Spleen (tissue), 11 donors: ENCODE measurements around the gene PACRG. TPM values are rescaled to one million over a fixed set of nuclear protein-coding genes. Genes with fewer than 3 reads are reported as not detected.

Experiments
- DNase-seq: peaks from one replicate; pipeline ENCODE4 v3.0.0-alpha.2; 2020
- H3K27ac ChIP-seq, 8 donors: fragments of 200-600 bp; sonication (generic) in 7 of 8; 1 replicate in 4 of 8; 2 replicates in 4 of 8; pipeline versions ENCODE4 v1.5.0 to v1.8.0; 2016 to 2021; ENCODE audit warnings: inconsistent platforms in 4 of 8, mild to moderate bottlenecking in 4 of 8, moderate library complexity in 1 of 8
- H3K27me3 ChIP-seq, 7 donors: fragments of 200-600 bp; sonication (generic) in 6 of 7; replicated peaks in 1 of 7; 1 replicate in 4 of 7; 2 replicates in 3 of 7; pipeline versions ENCODE4 v1.5.0 to v1.8.0; 2016 to 2021; ENCODE audit warnings: inconsistent platforms in 3 of 7, mild to moderate bottlenecking in 1 of 7
- H3K36me3 ChIP-seq, 6 donors: fragments of 200-600 bp; sonication (generic) in 5 of 6; 1 replicate in 4 of 6; 2 replicates in 2 of 6; pipeline versions ENCODE4 v1.5.0 to v1.8.0; 2016 to 2021; ENCODE audit warnings: inconsistent platforms in 2 of 6
- H3K4me1 ChIP-seq, 6 donors: fragments of 200-600 bp; sonication (generic) in 5 of 6; 1 replicate in 3 of 6; 2 replicates in 3 of 6; pipeline versions ENCODE4 v1.5.0 to v1.8.0; 2016 to 2021; ENCODE audit warnings: inconsistent platforms in 3 of 6
- H3K4me3 ChIP-seq, 8 donors: fragments of 200-600 bp; sonication (generic) in 7 of 8; 1 replicate in 4 of 8; 2 replicates in 4 of 8; pipeline versions ENCODE4 v1.5.0 to v1.8.0; 2016 to 2021; ENCODE audit warnings: inconsistent platforms in 4 of 8, mild to moderate bottlenecking in 4 of 8, moderate library complexity in 2 of 8
- H3K9me3 ChIP-seq, 8 donors: fragments of 200-600 bp; sonication (generic) in 7 of 8; 1 replicate in 4 of 8; 2 replicates in 4 of 8; pipeline versions ENCODE4 v1.5.0 to v1.8.0; 2016 to 2021; ENCODE audit warnings: inconsistent platforms in 4 of 8
- CTCF ChIP-seq, 11 experiments: fragments of 200-600 bp in 7 of 11; fragments of 450-650 bp in 4 of 11; sonication (generic) in 4 of 11; IDR thresholded peaks in 8 of 11; conservative IDR thresholded peaks in 3 of 11; 1 replicate in 7 of 11; 2 replicates in 4 of 11; pipeline versions ENCODE4 v1.4.0 to v1.8.0; 2016 to 2021; ENCODE audit warnings: antibody characterized with exemption in 11 of 11, inconsistent platforms in 4 of 11, mild to moderate bottlenecking in 1 of 11
- POLR2A ChIP-seq, 3 donors: fragments of 450-650 bp; IDR thresholded peaks; one replicate each; pipeline ENCODE4 v1.5.1; 2017; ENCODE audit warnings: antibody characterized with exemption in 3 of 3, mild to moderate bottlenecking in 1 of 3
- POLR2AphosphoS5 ChIP-seq, 3 donors: sonication (generic); formaldehyde crosslinking; IDR thresholded peaks; one replicate each; pipeline ENCODE4 v1.5.1; 2017; ENCODE audit warnings: antibody characterized with exemption in 3 of 3
- WGBS, 5 donors: extraction: QIAGEN DNeasy Blood & Tissue Kit in 3 of 5; methylation state at CpG; one replicate each; pipeline versions ENCODE4 v1.1.5 to v1.1.7; 2013 to 2018; 5-methylcytosine and 5-hydroxymethylcytosine counted together
- intact Hi-C: fragments of 100-400 bp; cut with DNase I; formaldehyde crosslinking; loops from one replicate; pipeline ENCODE4 v1.15.0; 2023; ENCODE audit warnings: low total_unique reads
- polyA plus RNA-seq, 3 donors: library from polyadenylated mRNA; stranded (reverse); fragments of 200-250 nt; gene quantifications; one replicate each; pipeline ENCODE4 v1.2.1, GENCODE V29; 2013
- total RNA-seq, 7 donors: library from RNA; depleted of rRNA in 3 of 7; stranded (reverse); fragments of >200 nt in 3 of 7; fragmentation: NEBNext Ultra II Directional in 4 of 7; extraction: Animal tissue kit (Norgen Biotek cat#: 25700) in 4 of 7; gene quantifications; one replicate each; pipeline versions ENCODE4 v1.1.0 to v1.2.1, GENCODE V29; 2016 to 2021
- donor health status: healthy with polysubstance abuse.
- donor health status: DM: no; HTN: no; CAD: no; lungs with moderate emphysema.
- donor health status: DM: no; HTN: no; CAD: no.
- donor health status: Bipolar disorder and iron deficiency.
- donor health status: healthy.
- donor health status: DM: no; HTN: no; CAD: no.
- donor health status: DM: yes; HTN: yes; CAD: no.

PACRG gene
- total and polyA plus RNA-seq, 10 donors = 0.32 to 2.0 (median 1.0) TPM; not detected in 5

- H3K4me3 ChIP-seq = no peak overlapping the region
- DNase-seq = no peak
- intact Hi-C loops = no loop called here
- H3K27me3 ChIP-seq = no peaks in the 10 kb centered on the region
- peaks cover 0 to 10% (median under 1%) of the 10 kb centered on the region in 6 donors for H3K4me1 ChIP-seq
- H3K36me3 ChIP-seq = no peaks in the 10 kb centered on the region
- 91 to 98% (median 93%) methylated on average over 13 of the region's 13 CpGs for WGBS, 5 donors
- TF ChIP-seq POLR2AphosphoS5 (IDR thresholded peaks at IDR 0.05) = no peak
- TF ChIP-seq CTCF (IDR thresholded peaks at IDR 0.05 in 8 of 11, conservative IDR thresholded peaks at IDR 0.05 in 3 of 11) = no peak
- no peak for TF ChIP-seq POLR2A (IDR thresholded peaks at IDR 0.05)
- no peak overlapping the region for H3K27ac ChIP-seq
- H3K9me3 ChIP-seq = peaks cover 0 to 8% (median 0%) of the 10 kb centered on the region in 8 donors
Observed at GRCh38 chr6:163323274-163323673, 595.5 kb downstream of the PACRG start.

DNA sequence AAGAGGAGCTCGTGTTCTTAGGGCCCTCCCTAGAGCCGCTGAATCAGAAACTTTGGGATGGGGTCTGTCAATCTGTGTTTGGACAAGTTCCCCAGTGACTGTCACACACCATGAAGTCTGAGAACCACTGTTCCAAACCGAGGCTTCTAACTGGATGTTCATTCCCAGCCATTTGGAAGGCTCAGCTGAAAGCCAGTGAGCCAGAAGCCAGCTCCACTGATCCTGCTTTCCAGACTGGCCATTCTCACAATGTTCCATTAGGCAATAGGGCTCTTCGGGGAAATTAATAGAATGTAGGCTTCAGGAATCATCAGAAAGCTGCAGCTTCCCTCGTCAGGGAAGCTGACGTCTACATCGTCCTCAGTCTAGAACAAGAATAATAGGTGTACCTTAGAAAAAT is 595.9 kb downstream of the PACRG start:
- intact Hi-C loops = no loop called here
- 81 to 90% (median 83%) methylated on average over 5 to 7 of the region's 7 CpGs for WGBS, 5 donors
- DNase-seq = no peak
- peaks cover 0 to 8% (median 0%) of the 10 kb centered on the region in 8 donors for H3K9me3 ChIP-seq
- no peak for TF ChIP-seq CTCF (IDR thresholded peaks at IDR 0.05 in 8 of 11, conservative IDR thresholded peaks at IDR 0.05 in 3 of 11)
- TF ChIP-seq POLR2A (IDR thresholded peaks at IDR 0.05) = no peak
- no peak for TF ChIP-seq POLR2AphosphoS5 (IDR thresholded peaks at IDR 0.05)
- no peaks in the 10 kb centered on the region for H3K27me3 ChIP-seq
- H3K4me1 ChIP-seq = peaks cover 0 to 13% (median 1%) of the 10 kb centered on the region in 6 donors
- H3K36me3 ChIP-seq = no peaks in the 10 kb centered on the region
- no peak overlapping the region for H3K27ac ChIP-seq
- H3K4me3 ChIP-seq = no peak overlapping the region

- Histone ChIP-seq H3K36me3 (no peaks in the 10 kb centered on the region), H3K4me3 (no peak overlapping the region), H3K27me3 (no peaks in the 10 kb centered on the region), H3K4me1 (peaks cover 0 to 13% (median 1%) of the 10 kb centered on the region in 6 donors), H3K9me3 (peaks cover 0 to 8% (median 0%) of the 10 kb centered on the region in 8 donors), H3K27ac (no peak overlapping the region)
- WGBS, 5 donors = 83 to 95% (median 86%) methylated on average over 4 of the region's 4 CpGs
- intact Hi-C loops = no loop called here
- DNase-seq = no peak
- TF ChIP-seq POLR2A (IDR thresholded peaks at IDR 0.05) = no peak
- no peak for TF ChIP-seq POLR2AphosphoS5 (IDR thresholded peaks at IDR 0.05)
- no peak for TF ChIP-seq CTCF (IDR thresholded peaks at IDR 0.05 in 8 of 11, conservative IDR thresholded peaks at IDR 0.05 in 3 of 11)
Observed at GRCh38 chr6:163324326-163324687, 596.5 kb downstream of the PACRG start.

DNA sequence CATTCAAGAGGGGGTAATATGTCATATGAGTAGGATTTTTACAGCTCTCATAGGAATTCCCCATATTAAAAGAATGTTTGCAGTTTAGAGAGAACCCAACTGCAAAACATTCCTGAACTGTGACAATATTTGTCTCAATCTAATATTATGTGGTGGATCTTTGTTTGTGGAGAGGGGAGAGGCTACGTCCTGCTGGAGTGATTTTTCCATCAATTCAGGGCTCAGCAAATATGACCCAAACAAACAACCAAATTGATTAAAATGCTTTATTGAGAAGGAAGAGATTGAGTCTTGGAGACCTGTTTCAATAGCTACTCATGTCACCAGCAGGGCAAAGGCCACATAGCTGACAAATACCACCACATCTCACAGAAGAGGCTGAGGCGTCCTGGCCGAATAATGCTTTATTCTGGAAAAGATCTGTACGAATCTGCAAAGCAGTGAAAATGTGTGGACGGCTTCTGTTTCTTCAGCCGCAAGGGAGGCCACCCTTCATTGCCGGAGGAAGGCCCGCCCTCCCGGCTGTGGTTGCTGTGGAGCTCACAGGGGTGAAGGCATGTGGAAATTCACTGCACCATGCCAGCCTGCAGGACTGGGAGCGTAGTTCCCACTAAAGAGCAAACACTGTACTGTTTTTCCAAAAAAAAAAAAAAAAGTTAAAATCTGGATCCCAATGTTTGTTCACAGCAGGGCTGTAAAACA is 597.1 kb downstream of the PACRG start:
- TF ChIP-seq POLR2A (IDR thresholded peaks at IDR 0.05) = no peak
- no peak for TF ChIP-seq CTCF (IDR thresholded peaks at IDR 0.05 in 8 of 11, conservative IDR thresholded peaks at IDR 0.05 in 3 of 11)
- TF ChIP-seq POLR2AphosphoS5 (IDR thresholded peaks at IDR 0.05) = no peak
- 28 to 47% (median 34%) methylated on average over 10 of the region's 10 CpGs for WGBS, 5 donors
- peak overlapping the region in 1 of 8 donors; percentile 45 for H3K27ac ChIP-seq
- intact Hi-C loops = no loop called here
- no peaks in the 10 kb centered on the region for H3K36me3 ChIP-seq
- DNase-seq = no peak
- peaks cover 0 to 13% (median 1%) of the 10 kb centered on the region in 6 donors for H3K4me1 ChIP-seq
- no peaks in the 10 kb centered on the region for H3K27me3 ChIP-seq
- H3K4me3 ChIP-seq = no peak overlapping the region
- H3K9me3 ChIP-seq = peaks cover 0 to 8% (median 0%) of the 10 kb centered on the region in 8 donors
